HEK293 (cell line): Measurements from ENCODE around the gene GATM.

Source experiments
- CTCF ChIA-PET: fragments of 350-600 bp; formaldehyde crosslinking; extraction: SDS; loops from one replicate; lab custom pipeline; 2021; ENCODE audit warnings: antibody characterized with exemption; lab: Yijun Ruan, JAX
- POLR2A ChIA-PET: fragments of 300-600 bp; formaldehyde crosslinking; extraction: SDS; loops from one replicate; lab custom pipeline; 2020; ENCODE audit warnings: antibody characterized with exemption, inconsistent platforms; lab: Yijun Ruan, JAX
- H3K27ac ChIP-seq: fragments of 200-500 bp; sonication (Bioruptor generic); 2 replicates; pipeline ENCODE4 v1.5.1; 2014; ENCODE audit warnings: low read depth, low read length, control low read depth, inconsistent platforms; ENCODE audit errors: extremely low read depth
- H3K36me3 ChIP-seq, 2 experiments: fragments of 200-500 bp in 1 of 2; sonication (Bioruptor generic) in 1 of 2; 1 replicate in 1 of 2; 2 replicates in 1 of 2; pipeline ENCODE4 v1.5.1; 2014 to 2017; ENCODE audit warnings: inconsistent platforms in 2 of 2, low read length in 2 of 2; ENCODE audit not compliant: control insufficient read depth in 2 of 2, insufficient read depth in 1 of 2
- H3K4me1 ChIP-seq: fragments of 200-500 bp; sonication (Bioruptor generic); 2 replicates; pipeline ENCODE4 v1.5.1; 2014; ENCODE audit warnings: mild to moderate bottlenecking, low read length, inconsistent platforms; ENCODE audit not compliant: control insufficient read depth, insufficient read depth
- H3K4me3 ChIP-seq: 2 replicates; pipeline ENCODE4 v1.5.1; 2011; ENCODE audit warnings: low read depth, mild to moderate bottlenecking, control low read depth, low read length, moderate library complexity
- H3K9me3 ChIP-seq: fragments of 200-500 bp; sonication (Bioruptor generic); 2 replicates; pipeline ENCODE4 v1.5.1; 2014; ENCODE audit warnings: low read depth, low read length, inconsistent platforms; ENCODE audit not compliant: control insufficient read depth, insufficient read depth
- BCL11A ChIP-seq: fragments of 450-650 bp; formaldehyde crosslinking; IDR thresholded peaks from 2 replicates; pipeline ENCODE4 v1.5.1; 2016; ENCODE audit warnings: low read depth, missing biosample characterization, missing genetic modification characterization
- KLF1 ChIP-seq: fragments of 450-650 bp; formaldehyde crosslinking; IDR thresholded peaks from 2 replicates; pipeline ENCODE4 v1.5.1; 2016; ENCODE audit warnings: missing biosample characterization, missing genetic modification characterization
- SCRT1 ChIP-seq: fragments of 450-650 bp; formaldehyde crosslinking; IDR thresholded peaks from 2 replicates; pipeline ENCODE4 v1.5.1; 2016; ENCODE audit warnings: missing biosample characterization, missing genetic modification characterization, borderline replicate concordance
- SCRT2 ChIP-seq: fragments of 450-650 bp; formaldehyde crosslinking; IDR thresholded peaks from 2 replicates; pipeline ENCODE4 v1.5.1; 2016; ENCODE audit warnings: missing biosample characterization, missing genetic modification characterization
- SP2 ChIP-seq: fragments of 450-650 bp; formaldehyde crosslinking; IDR thresholded peaks from 2 replicates; pipeline ENCODE4 v1.5.1; 2016; ENCODE audit warnings: missing biosample characterization, missing genetic modification characterization
- ZBTB17 ChIP-seq: fragments of 450-650 bp; formaldehyde crosslinking; IDR thresholded peaks from 2 replicates; pipeline ENCODE4 v1.5.1; 2016; ENCODE audit warnings: missing biosample characterization, missing genetic modification characterization
- ZBTB21 ChIP-seq: fragments of 450-650 bp; formaldehyde crosslinking; IDR thresholded peaks from 2 replicates; pipeline ENCODE4 v1.5.1; 2017; ENCODE audit warnings: missing biosample characterization, missing genetic modification characterization
- ZBTB48 ChIP-seq: fragments of 450-650 bp; formaldehyde crosslinking; IDR thresholded peaks from 2 replicates; pipeline ENCODE4 v1.5.1; 2016; ENCODE audit warnings: missing biosample characterization, missing genetic modification characterization
- ZFP41 ChIP-seq: fragments of 450-650 bp; formaldehyde crosslinking; IDR thresholded peaks from 2 replicates; pipeline ENCODE4 v1.5.1; 2016; ENCODE audit warnings: missing biosample characterization, missing genetic modification characterization, borderline replicate concordance
- ZIC2 ChIP-seq: fragments of 450-650 bp; formaldehyde crosslinking; IDR thresholded peaks from 2 replicates; pipeline ENCODE4 v1.5.1; 2016; ENCODE audit warnings: missing biosample characterization, missing genetic modification characterization
- ZNF114 ChIP-seq: fragments of 450-650 bp; formaldehyde crosslinking; IDR thresholded peaks from 2 replicates; pipeline ENCODE4 v1.5.0; 2017; ENCODE audit warnings: missing biosample characterization, missing genetic modification characterization
- ZNF175 ChIP-seq: fragments of 450-650 bp; formaldehyde crosslinking; IDR thresholded peaks from 2 replicates; pipeline ENCODE4 v1.5.1; 2016; ENCODE audit warnings: missing biosample characterization, missing genetic modification characterization
- ZNF214 ChIP-seq: fragments of 450-650 bp; formaldehyde crosslinking; IDR thresholded peaks from 2 replicates; pipeline ENCODE4 v1.5.1; 2017; ENCODE audit warnings: missing biosample characterization, mild to moderate bottlenecking, missing genetic modification characterization, borderline replicate concordance
- ZNF248 ChIP-seq: fragments of 450-650 bp; formaldehyde crosslinking; IDR thresholded peaks from 2 replicates; pipeline ENCODE4 v1.5.1; 2017; ENCODE audit warnings: missing biosample characterization, missing genetic modification characterization
- ZNF266 ChIP-seq: fragments of 450-650 bp; formaldehyde crosslinking; IDR thresholded peaks from 2 replicates; pipeline ENCODE4 v1.5.1; 2016; ENCODE audit warnings: missing biosample characterization, missing genetic modification characterization, low read depth
- ZNF324 ChIP-seq: fragments of 450-650 bp; formaldehyde crosslinking; IDR thresholded peaks from 2 replicates; pipeline ENCODE4 v1.5.1; 2016; ENCODE audit warnings: missing biosample characterization, missing genetic modification characterization
- ZNF416 ChIP-seq: fragments of 450-650 bp; formaldehyde crosslinking; IDR thresholded peaks from 2 replicates; pipeline ENCODE4 v1.5.1; 2016; ENCODE audit warnings: missing biosample characterization, missing genetic modification characterization
- ZNF473 ChIP-seq: fragments of 450-650 bp; formaldehyde crosslinking; IDR thresholded peaks from 2 replicates; pipeline ENCODE4 v1.5.1; 2017; ENCODE audit warnings: missing biosample characterization, missing genetic modification characterization
- ZNF544 ChIP-seq: fragments of 450-650 bp; formaldehyde crosslinking; IDR thresholded peaks from 2 replicates; pipeline ENCODE4 v1.5.0; 2017; ENCODE audit warnings: missing biosample characterization, missing genetic modification characterization
- ZNF600 ChIP-seq: fragments of 450-650 bp; formaldehyde crosslinking; IDR thresholded peaks from 2 replicates; pipeline ENCODE4 v1.5.1; 2016; ENCODE audit warnings: missing biosample characterization, missing genetic modification characterization
- ZNF645 ChIP-seq: fragments of 450-650 bp; formaldehyde crosslinking; IDR thresholded peaks from 2 replicates; pipeline ENCODE4; 2016; ENCODE audit warnings: missing biosample characterization, missing genetic modification characterization
- ZNF707 ChIP-seq: fragments of 450-650 bp; formaldehyde crosslinking; IDR thresholded peaks from 2 replicates; pipeline ENCODE4 v1.5.1; 2016; ENCODE audit warnings: missing biosample characterization, missing genetic modification characterization
- ZNF830 ChIP-seq: fragments of 450-650 bp; IDR thresholded peaks from 2 replicates; pipeline ENCODE4 v1.5.0; 2018; ENCODE audit warnings: missing biosample characterization, missing genetic modification characterization, low read depth, mild to moderate bottlenecking, moderate library complexity
- ZSCAN16 ChIP-seq: fragments of 450-650 bp; formaldehyde crosslinking; IDR thresholded peaks from 2 replicates; pipeline ENCODE4 v1.5.1; 2016; ENCODE audit warnings: missing biosample characterization, missing genetic modification characterization
- ZSCAN23 ChIP-seq: fragments of 450-650 bp; formaldehyde crosslinking; IDR thresholded peaks from 2 replicates; pipeline ENCODE4 v1.5.1; 2016; ENCODE audit warnings: missing biosample characterization, missing genetic modification characterization
- ZXDB ChIP-seq: fragments of 450-650 bp; formaldehyde crosslinking; IDR thresholded peaks from 2 replicates; pipeline ENCODE4 v1.5.1; 2016; ENCODE audit warnings: missing biosample characterization, missing genetic modification characterization
- TF ChIP-seq, protein P1 (sequence below): fragments of 450-650 bp; formaldehyde crosslinking; IDR thresholded peaks from 2 replicates; pipeline ENCODE4 v1.5.1; 2016; ENCODE audit warnings: missing biosample characterization, missing genetic modification characterization
- TF ChIP-seq, protein P2 (sequence below): fragments of 450-650 bp; formaldehyde crosslinking; IDR thresholded peaks from 2 replicates; pipeline ENCODE4 v1.5.1; 2016; ENCODE audit warnings: missing biosample characterization, missing genetic modification characterization
- TF ChIP-seq, protein P3 (sequence below): fragments of 450-650 bp; formaldehyde crosslinking; IDR thresholded peaks from 2 replicates; pipeline ENCODE4 v1.5.1; 2016; ENCODE audit warnings: missing biosample characterization, missing genetic modification characterization, borderline replicate concordance

The GATM gene

DNA sequence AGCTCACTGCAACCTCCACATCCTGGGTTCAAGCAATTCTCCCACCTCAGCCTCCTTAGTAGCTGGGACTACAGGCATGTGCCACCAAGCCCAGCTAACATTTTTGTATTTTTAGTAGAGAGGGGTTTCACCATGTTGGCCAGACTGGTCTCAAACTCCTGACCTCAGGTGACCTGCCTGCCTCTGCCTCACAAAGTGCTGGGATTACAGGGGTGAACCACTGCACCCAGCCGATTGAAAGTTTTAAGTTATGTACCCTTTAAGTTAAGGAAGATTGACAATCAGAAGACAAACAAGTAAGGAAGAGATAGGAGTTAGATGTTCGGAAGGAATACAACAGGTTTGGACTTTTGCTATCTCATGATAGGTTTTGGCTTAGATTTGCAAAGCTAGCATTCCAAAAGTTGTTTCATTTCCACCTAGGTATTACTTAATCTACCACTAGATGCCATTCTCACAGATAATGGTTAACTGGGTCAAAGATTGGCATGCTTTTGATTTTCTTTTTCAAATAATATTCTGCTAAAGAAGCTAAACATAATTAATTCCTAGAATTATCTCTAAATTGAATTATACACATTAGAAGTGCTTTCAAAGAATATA is 35.0 kb downstream of the GATM start:
- no peak overlapping the region for H3K27ac ChIP-seq
- no peak for TF ChIP-seq ZNF324 (tag by site-specific recombination)
- TF ChIP-seq ZIC2: no peak
- TF ChIP-seq ZSCAN16: no peak
- TF ChIP-seq, protein P1, sequence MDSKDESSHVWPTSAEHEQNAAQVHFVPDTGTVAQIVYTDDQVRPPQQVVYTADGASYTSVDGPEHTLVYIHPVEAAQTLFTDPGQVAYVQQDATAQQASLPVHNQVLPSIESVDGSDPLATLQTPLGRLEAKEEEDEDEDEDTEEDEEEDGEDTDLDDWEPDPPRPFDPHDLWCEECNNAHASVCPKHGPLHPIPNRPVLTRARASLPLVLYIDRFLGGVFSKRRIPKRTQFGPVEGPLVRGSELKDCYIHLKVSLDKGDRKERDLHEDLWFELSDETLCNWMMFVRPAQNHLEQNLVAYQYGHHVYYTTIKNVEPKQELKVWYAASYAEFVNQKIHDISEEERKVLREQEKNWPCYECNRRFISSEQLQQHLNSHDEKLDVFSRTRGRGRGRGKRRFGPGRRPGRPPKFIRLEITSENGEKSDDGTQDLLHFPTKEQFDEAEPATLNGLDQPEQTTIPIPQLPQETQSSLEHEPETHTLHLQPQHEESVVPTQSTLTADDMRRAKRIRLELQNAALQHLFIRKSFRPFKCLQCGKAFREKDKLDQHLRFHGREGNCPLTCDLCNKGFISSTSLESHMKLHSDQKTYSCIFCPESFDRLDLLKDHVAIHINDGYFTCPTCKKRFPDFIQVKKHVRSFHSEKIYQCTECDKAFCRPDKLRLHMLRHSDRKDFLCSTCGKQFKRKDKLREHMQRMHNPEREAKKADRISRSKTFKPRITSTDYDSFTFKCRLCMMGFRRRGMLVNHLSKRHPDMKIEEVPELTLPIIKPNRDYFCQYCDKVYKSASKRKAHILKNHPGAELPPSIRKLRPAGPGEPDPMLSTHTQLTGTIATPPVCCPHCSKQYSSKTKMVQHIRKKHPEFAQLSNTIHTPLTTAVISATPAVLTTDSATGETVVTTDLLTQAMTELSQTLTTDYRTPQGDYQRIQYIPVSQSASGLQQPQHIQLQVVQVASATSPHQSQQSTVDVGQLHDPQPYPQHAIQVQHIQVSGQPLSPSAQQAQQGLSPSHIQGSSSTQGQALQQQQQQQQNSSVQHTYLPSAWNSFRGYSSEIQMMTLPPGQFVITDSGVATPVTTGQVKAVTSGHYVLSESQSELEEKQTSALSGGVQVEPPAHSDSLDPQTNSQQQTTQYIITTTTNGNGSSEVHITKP (tag by site-specific recombination): no peak
- TF ChIP-seq, protein P2, sequence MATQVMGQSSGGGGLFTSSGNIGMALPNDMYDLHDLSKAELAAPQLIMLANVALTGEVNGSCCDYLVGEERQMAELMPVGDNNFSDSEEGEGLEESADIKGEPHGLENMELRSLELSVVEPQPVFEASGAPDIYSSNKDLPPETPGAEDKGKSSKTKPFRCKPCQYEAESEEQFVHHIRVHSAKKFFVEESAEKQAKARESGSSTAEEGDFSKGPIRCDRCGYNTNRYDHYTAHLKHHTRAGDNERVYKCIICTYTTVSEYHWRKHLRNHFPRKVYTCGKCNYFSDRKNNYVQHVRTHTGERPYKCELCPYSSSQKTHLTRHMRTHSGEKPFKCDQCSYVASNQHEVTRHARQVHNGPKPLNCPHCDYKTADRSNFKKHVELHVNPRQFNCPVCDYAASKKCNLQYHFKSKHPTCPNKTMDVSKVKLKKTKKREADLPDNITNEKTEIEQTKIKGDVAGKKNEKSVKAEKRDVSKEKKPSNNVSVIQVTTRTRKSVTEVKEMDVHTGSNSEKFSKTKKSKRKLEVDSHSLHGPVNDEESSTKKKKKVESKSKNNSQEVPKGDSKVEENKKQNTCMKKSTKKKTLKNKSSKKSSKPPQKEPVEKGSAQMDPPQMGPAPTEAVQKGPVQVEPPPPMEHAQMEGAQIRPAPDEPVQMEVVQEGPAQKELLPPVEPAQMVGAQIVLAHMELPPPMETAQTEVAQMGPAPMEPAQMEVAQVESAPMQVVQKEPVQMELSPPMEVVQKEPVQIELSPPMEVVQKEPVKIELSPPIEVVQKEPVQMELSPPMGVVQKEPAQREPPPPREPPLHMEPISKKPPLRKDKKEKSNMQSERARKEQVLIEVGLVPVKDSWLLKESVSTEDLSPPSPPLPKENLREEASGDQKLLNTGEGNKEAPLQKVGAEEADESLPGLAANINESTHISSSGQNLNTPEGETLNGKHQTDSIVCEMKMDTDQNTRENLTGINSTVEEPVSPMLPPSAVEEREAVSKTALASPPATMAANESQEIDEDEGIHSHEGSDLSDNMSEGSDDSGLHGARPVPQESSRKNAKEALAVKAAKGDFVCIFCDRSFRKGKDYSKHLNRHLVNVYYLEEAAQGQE (tag by site-specific recombination): no peak
- no peak for TF ChIP-seq ZNF645
- no peak for TF ChIP-seq KLF1
- no peak for TF ChIP-seq ZBTB48 (tag by site-specific recombination)
- no peak for TF ChIP-seq ZNF544 (tag by site-specific recombination)
- no peak for TF ChIP-seq ZNF248 (tag by site-specific recombination)
- TF ChIP-seq, protein P3, sequence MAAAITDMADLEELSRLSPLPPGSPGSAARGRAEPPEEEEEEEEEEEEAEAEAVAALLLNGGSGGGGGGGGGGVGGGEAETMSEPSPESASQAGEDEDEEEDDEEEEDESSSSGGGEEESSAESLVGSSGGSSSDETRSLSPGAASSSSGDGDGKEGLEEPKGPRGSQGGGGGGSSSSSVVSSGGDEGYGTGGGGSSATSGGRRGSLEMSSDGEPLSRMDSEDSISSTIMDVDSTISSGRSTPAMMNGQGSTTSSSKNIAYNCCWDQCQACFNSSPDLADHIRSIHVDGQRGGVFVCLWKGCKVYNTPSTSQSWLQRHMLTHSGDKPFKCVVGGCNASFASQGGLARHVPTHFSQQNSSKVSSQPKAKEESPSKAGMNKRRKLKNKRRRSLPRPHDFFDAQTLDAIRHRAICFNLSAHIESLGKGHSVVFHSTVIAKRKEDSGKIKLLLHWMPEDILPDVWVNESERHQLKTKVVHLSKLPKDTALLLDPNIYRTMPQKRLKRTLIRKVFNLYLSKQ (tag by site-specific recombination): no peak
- no peak for TF ChIP-seq ZBTB21 (tag by site-specific recombination)
- no peak for TF ChIP-seq ZNF214
- TF ChIP-seq ZNF473: no peak
- TF ChIP-seq ZNF175 (tag by site-specific recombination): no peak
- no peaks in the 10 kb centered on the region for H3K36me3 ChIP-seq
- H3K9me3 ChIP-seq: no peaks in the 10 kb centered on the region
- no peak overlapping the region for H3K4me3 ChIP-seq
- ChIA-PET POLR2A (interaction anchor here (1.1 kb wide), 1 partner anchor 59 kb away, joined by 3 read pairs; a partner anchor contains a TSS), CTCF (interaction anchor here (0.6 kb wide), 1 partner anchor 9 kb away, joined by 3 read pairs; no protein-coding TSS in a partner anchor)
- no peaks in the 10 kb centered on the region for H3K4me1 ChIP-seq

DNA sequence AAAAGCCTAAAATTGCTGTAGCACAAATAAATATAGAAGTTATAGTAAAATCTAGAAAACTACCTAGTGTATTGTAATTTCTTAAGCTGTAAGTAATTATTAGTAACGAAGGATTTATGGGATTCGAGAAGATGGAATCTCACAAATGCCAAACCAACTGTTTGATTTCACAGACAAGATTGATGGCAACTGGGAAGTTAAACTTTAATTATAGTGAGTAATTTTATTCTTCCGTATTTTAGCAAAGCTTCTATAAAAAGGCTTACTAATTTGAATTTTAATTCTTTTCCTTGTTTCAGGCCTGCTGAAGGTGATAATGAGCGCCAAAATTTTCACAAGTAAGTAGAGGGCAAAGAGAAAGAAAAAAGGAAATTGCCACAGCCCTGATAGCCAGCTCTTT is 36.6 kb downstream of the GATM start:
- H3K9me3 ChIP-seq: no peaks in the 10 kb centered on the region
- no peaks in the 10 kb centered on the region for H3K36me3 ChIP-seq
- no peaks in the 10 kb centered on the region for H3K4me1 ChIP-seq
- no peak overlapping the region for H3K4me3 ChIP-seq
- no peak overlapping the region for H3K27ac ChIP-seq
- POLR2A ChIA-PET: no interaction called here
- CTCF ChIA-PET: interaction anchor here (1.3 kb wide), 1 partner anchor 58 kb away, joined by 4 read pairs; no protein-coding TSS in a partner anchor
- TF ChIP-seq ZSCAN23 (tag by site-specific recombination) (no peak), SCRT1 (tag by site-specific recombination) (no peak), ZNF707 (tag by site-specific recombination) (no peak), ZBTB17 (no peak), ZNF266 (tag by site-specific recombination) (no peak), ZFP41 (tag by site-specific recombination) (no peak), ZNF416 (no peak), BCL11A (tag by site-specific recombination) (no peak), SCRT2 (tag by site-specific recombination) (no peak), ZXDB (tag by site-specific recombination) (no peak), ZNF600 (tag by site-specific recombination) (no peak), SP2 (tag by site-specific recombination) (no peak), ZNF114 (no peak), ZNF830 (no peak)
